Glomerular endothelial cell (primary cell): ENCODE data around the gene EGR4. TPM values are rescaled to one million over a fixed set of nuclear protein-coding genes. Genes with fewer than 3 reads are reported as not detected.
"Not testable (repeated sequence)": the region's sequence is repeated elsewhere in the genome, so short reads cannot be mapped to it uniquely, and the experiment has no call there.

Source experiments
- DNase-seq: peaks from one replicate; pipeline ENCODE4 v3.0.0-alpha.2; 2011; ENCODE audit warnings: low read depth, low spot score; ENCODE audit errors: extremely low read depth
- total RNA-seq: library from RNA; depleted of rRNA; stranded (reverse); fragments of >200 nt; gene quantifications from 2 replicates; pipeline ENCODE4 v1.2.3, GENCODE V29; 2015

Gene EGR4
- total RNA-seq, 1 donor from 2014 or later = not detected

GRCh38 chr2:73264332-73264606, 29.1 kb downstream of the EGR4 start:
- DNase-seq = no peak

- DNase-seq = no peak
Measured at GRCh38 chr2:73263540-73264331, 29.6 kb downstream of the EGR4 start.

DNA sequence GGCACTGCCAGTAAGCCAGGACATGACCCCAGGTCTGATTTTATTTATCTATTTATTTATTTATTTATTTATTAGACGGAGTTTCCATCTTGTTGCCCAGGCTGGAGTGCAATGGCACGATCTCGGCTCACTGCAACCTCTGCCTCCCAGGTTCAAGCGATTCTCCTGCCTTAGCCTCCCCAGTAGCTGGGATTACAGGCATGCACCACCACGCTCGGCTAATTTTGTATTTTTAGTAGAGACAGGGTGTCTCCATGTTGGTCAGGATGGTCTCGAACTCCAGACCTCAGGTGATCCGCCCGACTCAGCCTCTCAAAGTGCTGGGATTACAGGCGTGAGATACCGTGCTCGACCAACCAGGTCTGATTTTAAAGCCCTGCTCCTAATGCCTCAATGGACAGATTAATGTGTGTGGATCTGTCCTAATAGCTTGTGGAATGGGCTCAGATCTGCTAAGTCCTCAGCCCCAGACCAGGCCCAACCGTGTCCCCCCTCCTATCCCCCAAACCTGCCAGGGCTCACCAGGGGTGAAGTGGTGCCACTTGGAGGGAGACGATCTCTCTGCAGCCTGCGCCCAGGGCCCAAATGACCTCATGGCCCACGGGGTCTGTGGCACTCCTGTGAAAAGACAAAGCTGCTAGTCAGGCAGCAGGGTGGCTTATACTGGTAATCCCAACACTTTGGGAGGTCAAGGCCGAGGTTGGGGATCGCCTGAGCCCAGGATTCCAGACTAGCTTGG, 30.5 kb downstream of the EGR4 start:
- not testable (repeated sequence) for DNase-seq

GRCh38 chr2:73262108-73262651, 31.2 kb downstream of the EGR4 start:
- DNase-seq = no peak

- DNase-seq = peak; percentile 14
Measured at GRCh38 chr2:73260338-73260984, 32.9 kb downstream of the EGR4 start.

GRCh38 chr2:73259704-73260337, 33.5 kb downstream of the EGR4 start:
- no peak for DNase-seq

DNA sequence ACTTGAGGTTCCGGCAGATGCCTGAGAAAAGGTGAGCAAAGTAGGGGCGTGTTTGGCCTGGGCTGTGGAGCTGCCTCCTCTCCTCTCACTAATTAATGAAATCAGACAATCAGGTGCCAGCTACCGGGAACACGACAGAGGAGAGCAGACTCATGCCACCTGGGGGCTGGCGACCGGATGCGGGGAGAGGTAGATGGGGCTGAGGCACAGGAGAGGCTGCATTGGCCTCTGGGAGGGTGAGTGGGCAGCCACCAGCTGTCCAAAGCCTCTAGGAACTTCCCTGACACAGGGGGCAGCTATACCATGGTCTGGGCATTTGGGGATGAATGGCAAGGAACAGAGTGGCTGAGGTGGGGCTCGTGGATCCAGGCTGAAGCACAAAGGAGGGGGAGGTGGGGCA, 34.1 kb downstream of the EGR4 start:
- no peak for DNase-seq

- no peak for DNase-seq
Measured at GRCh38 chr2:73258913-73259215, 34.5 kb downstream of the EGR4 start.

GRCh38 chr2:73258186-73258912, 35.0 kb downstream of the EGR4 start:
- DNase-seq = no peak

GRCh38 chr2:73257425-73258125, 35.8 kb downstream of the EGR4 start:
- no peak for DNase-seq

- no peak for DNase-seq
Measured at GRCh38 chr2:73257021-73257420, 36.3 kb downstream of the EGR4 start.

- no peak for DNase-seq
Measured at GRCh38 chr2:73256618-73256922, 36.8 kb downstream of the EGR4 start.

DNA sequence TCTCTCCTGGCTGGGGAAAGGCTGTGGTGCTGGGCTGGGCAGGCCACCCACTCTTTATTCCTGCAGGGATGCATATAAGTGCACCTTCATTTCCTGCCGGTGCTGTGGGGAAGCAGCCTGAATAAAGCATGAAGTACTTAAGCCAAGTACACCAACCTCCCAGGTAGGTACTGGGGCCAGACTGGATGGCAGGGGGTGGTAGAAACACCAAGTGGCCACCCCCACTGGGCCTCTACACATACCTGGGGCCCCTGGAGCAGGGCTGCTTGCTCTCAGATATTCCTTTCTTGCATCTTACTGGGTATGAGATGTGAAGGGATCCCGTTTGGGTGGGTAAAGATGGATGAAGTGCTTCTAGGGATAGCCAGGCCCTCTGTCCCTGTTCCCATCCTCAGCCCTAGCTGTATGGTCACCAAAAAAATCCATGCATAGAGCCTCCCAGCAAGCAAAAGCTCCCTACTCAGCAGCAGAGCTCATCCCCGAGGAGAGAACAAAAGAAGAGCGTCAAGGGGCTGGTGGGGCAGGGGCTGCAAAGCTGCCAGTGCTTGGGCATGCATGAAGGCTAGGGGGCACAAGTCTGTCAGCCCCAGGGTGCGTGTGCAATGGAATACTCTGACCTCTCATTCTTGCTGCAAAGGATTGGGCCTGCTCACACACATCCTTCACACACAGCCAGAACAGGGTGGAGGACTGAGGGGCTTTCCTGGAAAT, 37.3 kb downstream of the EGR4 start:
- no peak for DNase-seq

DNA sequence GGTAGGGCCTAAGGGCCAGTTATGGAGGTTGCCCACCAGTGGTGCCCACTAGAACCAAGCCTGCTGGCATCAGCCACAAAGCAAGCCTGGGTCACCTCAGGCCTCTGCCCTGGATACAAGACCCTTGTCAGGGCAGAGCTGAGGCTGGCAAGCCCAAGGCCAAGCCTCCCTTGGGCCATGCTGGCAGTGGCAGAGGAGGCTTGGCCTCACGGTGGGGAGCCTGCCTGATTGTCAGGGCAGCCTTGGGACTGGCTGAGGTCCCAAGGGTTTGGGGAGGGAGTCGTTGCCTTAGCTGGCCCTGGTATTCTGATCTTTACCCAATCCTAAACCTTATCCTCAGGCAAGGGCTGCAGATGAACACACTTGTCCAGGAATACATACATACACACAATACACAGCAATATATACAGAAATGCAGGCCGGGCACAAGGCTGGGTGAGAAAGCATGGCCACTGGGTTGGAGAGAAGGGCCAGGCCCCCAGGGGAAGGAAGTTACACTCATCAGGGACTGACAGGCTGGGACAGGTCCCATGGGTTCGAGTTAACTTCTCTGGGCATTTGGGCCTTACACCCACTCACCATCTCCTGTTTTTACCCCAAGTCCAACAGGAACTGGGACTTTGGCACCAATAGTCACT, 38.2 kb downstream of the EGR4 start:
- DNase-seq = no peak

DNA sequence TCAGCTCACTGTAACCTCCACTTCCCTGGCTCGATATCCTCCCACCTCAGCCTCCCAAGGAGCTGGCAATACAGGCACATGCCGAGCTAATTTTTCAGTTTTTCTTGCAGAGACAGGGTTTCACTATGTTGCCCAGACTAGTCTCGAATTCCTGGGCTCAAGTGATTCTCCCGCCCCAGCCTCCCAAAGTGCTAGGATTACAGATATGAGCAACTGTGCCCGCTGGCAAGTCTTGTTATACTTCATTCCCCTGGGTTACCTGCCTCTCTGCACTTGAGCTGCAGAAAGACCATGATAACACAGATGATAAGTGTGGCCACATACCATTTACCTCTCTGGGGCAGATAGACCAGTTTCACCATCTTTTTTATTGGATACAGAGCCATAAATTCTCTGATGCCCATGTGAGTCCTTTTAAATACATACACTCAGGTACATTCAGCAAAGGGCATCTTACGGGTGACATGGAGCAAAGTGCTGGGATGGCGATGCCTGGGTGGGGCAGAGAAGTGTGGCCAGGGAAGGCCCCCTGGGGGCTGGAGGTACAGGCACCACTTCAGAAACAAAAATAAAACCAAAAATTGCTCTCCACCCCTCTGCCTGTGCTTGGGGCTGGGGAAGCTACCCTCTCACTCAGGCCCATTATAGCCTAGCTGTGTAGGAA, 38.9 kb downstream of the EGR4 start:
- no peak for DNase-seq

DNA sequence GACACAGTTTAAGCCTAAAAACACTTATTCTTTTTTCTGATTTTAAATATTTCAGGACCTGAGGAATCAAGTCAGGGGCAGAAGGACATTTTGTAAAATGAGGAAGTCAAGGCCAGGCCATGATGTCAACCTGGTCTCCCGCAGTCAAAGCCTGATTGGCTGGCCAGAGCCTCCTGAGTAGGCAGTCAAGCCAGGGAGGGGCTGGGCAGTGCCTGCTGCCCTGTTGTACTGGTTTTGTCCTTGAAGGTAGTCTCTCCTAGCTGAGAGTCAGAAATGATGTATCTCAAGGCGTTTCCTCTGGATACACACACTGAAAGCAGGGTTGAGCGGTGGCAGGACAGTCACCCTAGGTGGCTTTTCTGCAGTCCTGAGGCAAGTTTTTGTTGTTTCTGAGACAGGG, 39.4 kb downstream of the EGR4 start:
- DNase-seq = no peak

DNA sequence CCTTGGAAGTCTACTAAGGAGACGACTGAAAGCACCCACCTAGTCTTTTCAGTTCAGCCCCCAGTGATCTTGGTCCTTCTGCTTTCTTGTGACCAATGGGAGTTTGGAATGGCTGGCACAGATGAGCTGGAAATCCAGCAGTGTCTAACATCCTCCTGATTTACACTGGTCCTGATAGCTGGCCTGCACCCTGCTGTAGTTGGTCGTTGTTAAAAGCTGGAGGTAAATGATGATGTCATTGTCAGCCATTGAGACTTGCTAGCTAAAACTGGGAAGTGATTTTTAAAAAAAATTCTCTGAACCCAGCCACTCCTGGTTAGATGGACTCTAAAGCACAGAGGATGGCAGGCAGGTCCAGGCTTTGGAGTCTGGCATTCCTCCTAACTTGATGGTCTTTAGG, 39.9 kb downstream of the EGR4 start:
- no peak for DNase-seq

DNA sequence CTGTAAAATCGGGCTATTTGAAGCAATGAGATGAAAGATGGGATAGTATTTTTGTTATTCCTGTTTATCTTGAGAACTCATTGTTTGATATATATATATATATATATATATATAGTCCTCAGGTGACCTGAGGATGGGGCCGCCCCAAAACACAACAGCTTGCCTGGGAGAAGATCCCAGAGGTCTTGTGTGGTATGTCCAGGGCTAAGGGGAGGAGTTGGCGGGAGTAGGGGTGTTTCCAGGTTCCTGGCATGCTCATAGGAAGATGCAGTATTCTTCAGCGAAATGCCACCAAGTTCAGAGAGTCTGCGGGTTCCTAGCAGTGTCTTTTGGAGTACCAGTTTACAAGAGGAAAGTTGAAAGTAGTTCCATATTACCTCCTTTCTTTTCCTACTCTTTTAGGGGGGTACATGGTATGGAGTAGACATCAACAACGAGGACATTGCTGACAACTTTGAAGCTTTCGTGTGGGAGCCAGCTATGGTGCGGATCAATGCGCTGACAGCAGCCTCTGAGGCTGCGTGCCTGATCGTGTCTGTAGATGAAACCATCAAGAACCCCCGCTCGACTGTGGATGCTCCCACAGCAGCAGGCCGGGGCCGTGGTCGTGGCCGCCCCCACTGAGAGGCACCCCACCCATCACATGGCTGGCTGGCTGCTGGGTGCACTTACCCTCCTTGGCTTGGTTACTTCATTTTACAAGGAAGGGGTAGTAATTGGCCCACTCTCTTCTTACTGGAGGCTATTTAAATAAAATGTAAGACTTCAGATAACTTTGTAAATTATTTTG, 40.9 kb downstream of the EGR4 start:
- DNase-seq = no peak
